VCaP (cell line): Measurements from ENCODE around the gene MLLT11.
A peak's percentile ranks its signal among the peaks of the same experiment; 100 is the strongest.

ENCODE experiments used
- H3K27ac ChIP-seq: fragments of 450-650 bp; 2 replicates; pipeline ENCODE4 v1.5.1; 2017
- CTCF ChIP-seq: fragments of 450-650 bp; conservative IDR thresholded peaks from 2 replicates; pipeline ENCODE4 v1.5.1; 2017; ENCODE audit warnings: mild to moderate bottlenecking, moderate library complexity

MLLT11 gene

DNA sequence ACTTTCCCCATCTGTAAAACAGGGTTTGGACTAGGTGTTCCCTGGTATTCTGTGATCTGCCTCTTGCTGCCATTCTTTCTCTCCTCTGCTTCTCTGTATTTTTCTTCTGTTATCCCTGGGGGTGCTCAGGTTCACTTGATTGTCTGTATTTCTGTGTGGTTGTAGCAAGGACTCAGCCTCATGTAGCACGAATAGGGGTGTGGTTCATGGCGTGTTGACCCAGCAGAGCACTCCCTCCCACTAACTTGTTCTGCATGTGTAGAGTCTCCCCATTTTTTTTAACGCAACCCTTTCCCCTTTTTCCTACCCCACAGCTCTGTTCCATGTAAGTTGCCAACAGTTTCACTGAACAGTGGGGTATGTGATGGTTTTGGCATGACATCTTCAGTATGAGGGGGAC lies 25.0 kb upstream of the MLLT11 start:
- TF ChIP-seq CTCF: no peak
- no peak overlapping the region for H3K27ac ChIP-seq

DNA sequence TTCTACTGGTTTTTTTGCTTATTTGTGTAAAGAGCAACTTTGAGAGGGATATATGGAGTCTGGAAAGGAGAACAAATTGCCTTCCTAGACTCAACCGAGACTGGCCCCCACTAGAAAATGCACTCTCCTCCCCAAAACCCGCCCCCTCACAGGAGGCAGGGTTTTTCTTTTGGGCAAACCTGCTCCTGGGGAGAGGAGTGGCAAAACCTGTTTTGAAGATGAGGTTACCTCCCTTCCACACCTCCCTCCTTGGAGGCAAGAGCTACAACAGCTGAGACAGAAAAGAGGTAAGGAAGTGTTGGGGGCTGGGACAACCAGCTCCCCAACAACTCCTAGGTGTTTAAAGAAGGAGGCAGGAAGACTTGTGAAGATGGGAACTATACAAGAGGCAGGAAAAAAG lies 23.8 kb upstream of the MLLT11 start, which contains the start of gene BNIPL:
Gene BNIPL (plus strand): TSS at position 231 of the 400 bp plus-strand sequence. CDS start 140 bp downstream, at position 371.
- no peak for TF ChIP-seq CTCF

DNA sequence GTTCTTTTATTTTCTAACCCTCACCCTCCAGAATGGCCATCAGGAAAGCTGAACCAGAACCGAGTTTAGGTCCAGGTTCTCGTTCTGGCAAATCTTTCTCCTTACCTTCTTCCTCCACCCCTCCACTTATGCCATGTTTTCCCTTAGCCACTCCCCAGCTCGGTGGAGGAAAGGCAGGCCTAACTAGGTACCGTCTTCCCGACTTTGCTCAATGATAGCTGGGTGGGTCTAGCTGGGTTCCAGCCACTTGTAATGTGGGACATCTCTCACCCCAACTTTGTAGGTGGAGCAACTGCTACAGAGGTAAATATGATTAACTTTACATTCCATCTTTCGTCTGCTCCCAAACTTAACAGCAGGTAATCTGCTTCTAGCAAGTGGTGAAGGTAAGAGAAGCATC lies 23.2 kb upstream of the MLLT11 start:
- no peak for TF ChIP-seq CTCF
- H3K27ac ChIP-seq: no peak overlapping the region

More for the DNA sequence above, 23.8 kb upstream of the MLLT11 start, which contains the start of gene BNIPL:
- no peak within 1 kb of the TSS for H3K27ac ChIP-seq

GRCh38 chr1:151039521-151039920 lies 20.7 kb upstream of the MLLT11 start:
- H3K27ac ChIP-seq: no peak overlapping the region
- no peak for TF ChIP-seq CTCF

DNA sequence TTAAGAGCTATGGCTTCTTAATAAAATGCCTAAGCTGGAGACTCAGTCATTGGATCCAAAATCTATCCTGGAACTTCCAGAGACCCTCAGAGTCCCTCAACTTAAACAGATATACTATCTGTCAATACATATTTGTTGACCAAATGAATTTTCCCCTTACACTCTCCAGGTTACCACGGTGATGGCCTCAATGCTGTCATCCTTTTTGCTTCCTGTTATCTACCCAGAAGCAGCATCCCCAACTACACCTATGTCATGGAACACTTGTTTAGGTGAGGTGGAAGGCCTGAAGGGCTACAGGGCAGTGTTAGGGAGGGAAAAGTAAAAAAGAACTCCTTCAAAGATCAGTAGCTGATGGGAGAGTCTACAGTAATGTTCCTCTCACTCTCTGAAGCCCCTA lies 17.0 kb upstream of the MLLT11 start:
- TF ChIP-seq CTCF: no peak
- no peak overlapping the region for H3K27ac ChIP-seq

GRCh38 chr1:151047591-151047924 lies 12.6 kb upstream of the MLLT11 start, which contains the start of gene C1orf56:
C1orf56 (plus strand) TSS chr1:151047751; CDS start chr1:151047848, 97 bp downstream.
- no peak for TF ChIP-seq CTCF
- peak within 1 kb of the TSS; percentile 98 for H3K27ac ChIP-seq

DNA sequence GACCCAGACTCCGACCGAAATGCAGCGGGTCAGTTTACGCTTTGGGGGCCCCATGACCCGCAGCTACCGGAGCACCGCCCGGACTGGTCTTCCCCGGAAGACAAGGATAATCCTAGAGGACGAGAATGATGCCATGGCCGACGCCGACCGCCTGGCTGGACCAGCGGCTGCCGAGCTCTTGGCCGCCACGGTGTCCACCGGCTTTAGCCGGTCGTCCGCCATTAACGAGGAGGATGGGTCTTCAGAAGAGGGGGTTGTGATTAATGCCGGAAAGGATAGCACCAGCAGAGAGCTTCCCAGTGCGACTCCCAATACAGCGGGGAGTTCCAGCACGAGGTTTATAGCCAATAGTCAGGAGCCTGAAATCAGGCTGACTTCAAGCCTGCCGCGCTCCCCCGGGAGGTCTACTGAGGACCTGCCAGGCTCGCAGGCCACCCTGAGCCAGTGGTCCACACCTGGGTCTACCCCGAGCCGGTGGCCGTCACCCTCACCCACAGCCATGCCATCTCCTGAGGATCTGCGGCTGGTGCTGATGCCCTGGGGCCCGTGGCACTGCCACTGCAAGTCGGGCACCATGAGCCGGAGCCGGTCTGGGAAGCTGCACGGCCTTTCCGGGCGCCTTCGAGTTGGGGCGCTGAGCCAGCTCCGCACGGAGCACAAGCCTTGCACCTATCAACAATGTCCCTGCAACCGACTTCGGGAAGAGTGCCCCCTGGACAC lies 12.1 kb upstream of the MLLT11 start:
- peak overlapping the region; percentile 98 for H3K27ac ChIP-seq
- peak; percentile 72 for TF ChIP-seq CTCF
